Measurements from ENCODE around the gene HACD2.
A peak's percentile ranks its signal among the peaks of the same experiment; 100 is the strongest.
"Not testable (repeated sequence)": the region's sequence is repeated elsewhere in the genome, so short reads cannot be mapped to it uniquely, and the experiment has no call there.

Gene HACD2

DNA sequence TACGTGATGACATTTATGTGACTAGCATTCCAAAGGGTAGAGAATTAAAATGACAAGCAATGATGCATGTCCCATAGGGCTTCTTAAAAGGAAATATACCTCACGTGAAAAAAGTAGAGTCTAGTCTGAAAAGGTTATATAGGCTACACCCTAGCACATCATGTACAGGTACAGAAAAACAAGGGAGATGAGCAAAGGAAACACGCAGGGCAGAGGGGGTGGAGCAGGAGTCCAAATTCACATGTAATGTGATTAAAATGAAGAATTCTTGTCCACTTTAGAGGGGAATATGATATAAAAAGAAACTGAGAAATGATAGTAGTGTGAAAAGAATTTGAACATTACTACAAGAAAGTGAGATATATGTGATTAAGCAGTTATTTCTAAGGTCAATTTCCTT, 59.4 kb downstream of the HACD2 start:
- no peak for DNase-seq (ENCODE audit: low read depth)

DNA sequence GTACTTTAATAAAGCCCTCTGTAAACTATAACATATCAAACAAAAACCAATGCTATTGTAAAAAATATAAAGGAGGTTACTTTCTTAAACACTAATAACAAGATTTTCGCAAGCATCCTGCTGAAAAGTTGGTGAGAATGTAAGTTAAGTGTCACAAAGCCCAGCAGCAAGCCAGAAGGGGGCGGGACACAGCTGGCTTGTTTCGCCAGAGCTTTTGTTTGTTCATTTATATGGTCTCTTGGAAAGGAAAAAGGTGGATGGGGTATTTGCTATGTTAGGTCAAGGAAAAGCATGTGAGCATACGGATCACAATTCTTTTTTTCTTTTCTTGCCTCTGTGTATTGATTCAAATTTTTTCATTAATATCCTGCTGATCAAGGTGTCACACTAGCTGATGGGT, 59.9 kb downstream of the HACD2 start:
- DNase-seq (ENCODE audit: low read depth) = no peak

DNA sequence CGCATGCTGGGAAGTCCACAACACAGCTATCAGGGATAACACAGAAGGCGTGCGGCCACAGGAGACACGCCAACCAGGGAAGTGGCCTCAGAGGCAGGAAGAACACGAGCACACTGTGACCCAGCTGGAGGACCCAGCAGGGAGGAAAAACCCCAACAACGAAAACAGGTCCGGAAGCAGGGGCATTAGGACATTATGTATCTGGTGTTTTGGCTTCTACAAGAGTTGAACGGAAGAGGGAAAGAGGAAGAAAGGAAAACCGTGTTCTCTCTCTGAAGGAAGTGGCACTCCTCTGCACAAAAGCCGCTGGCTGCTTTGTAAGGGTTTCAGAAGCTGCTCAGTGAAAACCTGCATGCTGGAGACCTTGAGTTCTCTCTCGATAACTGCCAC, 61.8 kb downstream of the HACD2 start:
- no peak for DNase-seq (ENCODE audit: low read depth)

DNA sequence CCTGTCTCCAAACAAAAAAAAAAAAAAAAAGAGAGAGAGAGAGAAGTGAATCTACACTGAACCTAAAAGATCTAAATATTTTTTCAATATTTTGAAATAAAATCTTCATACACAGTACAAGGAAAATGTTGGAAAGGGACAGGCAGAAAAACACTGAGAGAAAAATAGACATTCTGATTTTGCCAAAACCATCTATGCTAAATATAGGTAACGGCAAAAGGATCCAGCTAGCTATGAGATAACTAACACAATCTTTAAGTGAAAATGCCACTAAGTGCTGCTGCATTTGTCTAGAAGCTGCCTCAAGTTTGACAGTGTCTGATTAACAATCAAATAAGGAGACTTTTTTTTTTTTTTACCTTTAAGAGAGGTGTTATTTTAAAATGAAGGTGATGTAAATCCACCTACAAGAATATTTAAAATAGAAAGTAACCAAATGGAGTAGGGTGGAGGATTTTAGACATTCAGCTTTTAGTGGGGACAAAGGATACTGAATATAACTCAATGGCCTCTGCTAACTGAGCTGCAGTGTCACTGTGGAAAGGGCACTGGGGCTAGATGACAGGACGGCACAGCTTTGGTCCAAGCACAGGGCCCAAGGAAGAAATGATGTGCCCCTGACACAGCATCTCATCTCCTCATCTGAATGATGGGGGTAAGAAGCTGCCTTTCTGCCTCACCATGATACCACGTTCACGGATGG, 62.4 kb downstream of the HACD2 start:
- no peak for DNase-seq (ENCODE audit: low read depth)

DNA sequence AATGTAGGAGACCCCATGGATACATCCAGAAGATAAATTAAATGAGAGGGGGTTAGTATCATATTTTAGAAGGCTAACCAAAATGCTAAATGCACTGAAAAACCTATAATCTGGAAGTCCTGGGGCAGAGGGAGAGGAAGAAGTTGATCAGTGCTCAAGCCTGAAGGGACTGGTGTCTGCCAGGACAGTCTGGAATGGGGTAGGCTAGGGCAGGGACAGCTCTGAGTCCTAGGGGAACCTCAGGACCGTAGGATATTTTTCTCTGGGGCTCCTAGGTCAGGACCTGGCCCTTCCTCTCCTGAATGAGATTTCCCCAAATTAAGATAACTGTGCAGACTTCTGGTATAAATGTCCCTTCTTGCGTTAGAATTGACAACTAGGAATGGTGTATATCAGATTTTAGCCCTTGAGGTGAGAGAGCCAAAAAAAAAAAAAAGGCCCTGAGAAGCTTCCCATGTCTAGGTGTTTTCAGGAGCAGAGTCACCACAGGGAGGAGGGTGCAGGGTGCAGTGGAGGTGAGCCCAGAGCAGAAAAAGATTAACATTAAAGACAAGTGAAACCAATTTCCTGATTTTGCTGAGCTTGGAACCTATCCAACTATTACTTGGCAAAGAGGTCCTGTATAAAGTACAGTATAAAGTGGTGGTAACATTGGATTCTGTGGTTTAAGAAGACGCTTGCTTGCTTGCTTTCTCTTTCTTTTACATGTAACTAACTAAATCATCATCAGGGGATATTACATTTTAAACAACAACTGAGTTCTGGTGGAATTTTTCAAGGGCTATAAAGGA, 63.5 kb downstream of the HACD2 start:
- DNase-seq (ENCODE audit: low read depth) = no peak

DNA sequence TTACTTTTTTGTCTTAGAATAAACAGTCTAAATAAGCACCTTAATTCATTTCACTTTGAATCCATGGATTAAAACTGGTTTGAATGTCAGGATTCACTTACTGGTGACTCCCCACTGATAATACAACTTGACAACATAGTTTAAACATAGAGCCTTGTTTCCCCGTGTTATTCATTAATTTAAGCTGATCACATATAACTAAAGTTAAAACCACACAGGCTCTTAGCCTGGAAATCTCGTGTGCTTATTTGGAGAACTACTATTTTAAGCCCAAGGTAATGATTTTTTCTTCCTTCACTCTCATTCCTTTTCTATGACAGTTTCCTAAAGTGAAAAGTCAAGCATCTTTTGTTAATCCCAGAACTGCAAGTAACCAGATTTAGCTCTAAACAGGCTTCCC, 64.2 kb downstream of the HACD2 start:
- no peak for DNase-seq (ENCODE audit: low read depth)

DNA sequence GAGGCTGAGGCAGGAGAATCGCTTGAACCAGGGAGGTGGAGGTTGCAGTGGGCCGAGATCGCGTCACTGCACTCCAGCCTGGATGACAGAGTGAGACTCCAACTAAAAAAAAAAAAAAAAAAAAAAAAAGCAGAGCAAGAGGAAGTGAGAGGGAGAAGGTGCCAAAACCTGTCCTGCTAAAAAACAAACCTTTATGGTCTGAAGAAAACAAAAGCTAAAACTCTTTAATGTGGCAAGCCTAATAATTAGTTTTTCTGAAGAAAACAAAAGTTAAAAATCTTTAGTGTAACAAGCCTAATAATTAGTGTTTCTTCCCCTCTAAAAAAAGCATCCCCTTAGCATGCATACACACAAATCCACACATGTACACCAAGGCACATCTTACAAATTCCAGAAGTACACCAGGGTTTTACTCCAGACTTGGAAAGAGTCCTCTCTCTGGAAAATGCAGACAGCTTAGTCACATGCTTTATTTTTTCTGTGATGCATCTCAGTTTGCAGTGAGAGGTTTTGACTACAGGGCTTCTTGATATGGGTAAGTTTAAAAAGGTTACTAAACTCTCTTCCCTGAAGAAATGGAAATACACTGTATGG, 65.9 kb downstream of the HACD2 start:
- DNase-seq (ENCODE audit: low read depth) = no peak

DNA sequence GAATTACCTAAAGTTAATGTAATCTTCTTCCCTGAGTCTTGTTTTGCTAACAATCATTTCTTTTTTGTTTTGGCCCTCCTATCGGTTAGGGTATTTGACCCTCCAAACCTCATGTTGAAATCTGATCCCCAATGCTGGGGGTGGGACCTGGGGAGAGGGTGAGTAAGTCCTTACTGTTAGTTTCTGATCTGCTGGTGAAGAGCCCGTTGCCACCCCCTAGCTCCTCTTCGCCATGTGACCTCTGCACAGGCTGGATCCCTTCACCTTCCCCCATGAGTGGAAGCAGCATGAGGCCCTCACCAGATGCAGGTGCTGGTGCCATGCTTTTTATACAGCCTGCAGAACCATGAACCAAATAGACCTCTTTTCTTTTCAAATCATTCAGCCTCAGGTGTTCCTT, 73.1 kb downstream of the HACD2 start:
- no peak for DNase-seq (ENCODE audit: low read depth)

DNA sequence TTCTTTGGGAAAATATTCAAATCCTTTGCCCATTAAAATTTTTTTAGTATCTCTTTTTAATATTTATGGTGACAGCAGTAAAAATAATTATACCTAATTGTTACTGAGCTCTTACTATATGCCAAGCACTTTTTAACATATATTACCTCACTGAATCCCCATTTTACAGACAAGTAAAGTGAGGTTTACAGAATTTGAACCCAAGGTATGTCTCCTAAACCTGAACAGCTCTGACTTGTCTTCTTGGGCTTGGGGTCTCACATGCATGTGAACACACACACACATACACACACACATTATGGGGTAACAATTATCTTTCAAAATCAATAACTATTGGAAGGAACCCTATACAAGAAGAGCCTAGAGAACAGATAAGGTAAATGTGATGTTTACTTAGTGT, 73.8 kb downstream of the HACD2 start:
- no peak for DNase-seq (ENCODE audit: low read depth)

DNA sequence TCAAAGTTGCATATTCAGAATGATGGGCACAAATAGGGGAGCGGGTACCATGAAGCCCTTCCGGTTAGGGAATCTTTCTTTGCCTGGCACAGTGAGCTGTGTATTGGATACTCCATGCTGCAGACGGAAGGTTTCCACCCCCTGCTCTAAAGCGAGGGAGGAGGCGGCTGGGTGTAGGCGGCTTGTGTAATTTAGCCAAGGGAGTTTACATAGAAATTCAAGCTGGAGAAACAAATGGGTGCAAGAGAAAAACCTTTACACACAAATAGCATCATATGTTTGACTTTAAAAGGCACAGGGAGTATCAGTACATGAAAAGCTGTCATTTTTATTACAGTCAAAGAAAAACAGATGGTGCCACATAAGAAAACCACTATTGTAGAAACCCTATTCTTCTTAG, 76.7 kb downstream of the HACD2 start:
- no peak for DNase-seq (ENCODE audit: low read depth)

DNA sequence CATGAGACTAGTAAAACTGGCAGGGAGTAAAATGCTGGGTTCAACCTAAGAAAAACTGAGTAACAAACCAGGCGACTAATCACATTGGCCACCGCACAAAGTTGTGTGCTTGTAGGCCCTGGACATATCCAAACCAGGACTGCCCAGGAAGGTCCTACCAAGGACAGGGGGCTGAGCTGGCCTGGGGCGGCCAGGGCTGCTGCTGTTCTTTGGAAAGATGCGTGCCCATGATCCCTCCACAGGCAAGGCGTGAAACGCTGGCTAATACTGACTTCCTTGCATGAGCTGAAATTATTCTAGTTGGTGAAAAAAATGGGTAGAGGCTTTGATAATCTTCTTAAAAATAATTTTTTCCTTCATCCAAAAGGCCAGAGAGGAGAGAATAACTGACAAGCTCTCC, 79.0 kb downstream of the HACD2 start:
- no peak for DNase-seq (ENCODE audit: low read depth)

DNA sequence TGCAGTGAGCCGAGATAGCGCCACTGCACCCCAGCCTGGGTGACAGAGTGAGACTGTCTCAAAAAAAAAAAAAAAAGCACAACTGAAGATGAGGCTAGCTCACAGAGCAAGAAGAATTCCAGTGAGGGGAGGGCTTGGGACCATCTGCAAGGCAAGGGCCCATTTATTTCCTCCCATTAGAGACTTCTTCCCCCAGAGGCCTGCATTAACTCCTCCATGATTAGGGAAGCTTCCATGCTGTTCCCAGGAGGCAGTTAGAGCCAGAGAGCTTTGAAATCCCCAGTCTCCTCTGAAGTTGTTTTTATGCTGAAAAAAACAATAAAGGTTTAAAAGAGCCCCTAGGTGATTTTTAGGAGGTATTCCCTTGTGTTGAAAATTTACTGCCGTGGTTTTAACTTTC, 81.7 kb downstream of the HACD2 start:
- no peak for DNase-seq (ENCODE audit: low read depth)

DNA sequence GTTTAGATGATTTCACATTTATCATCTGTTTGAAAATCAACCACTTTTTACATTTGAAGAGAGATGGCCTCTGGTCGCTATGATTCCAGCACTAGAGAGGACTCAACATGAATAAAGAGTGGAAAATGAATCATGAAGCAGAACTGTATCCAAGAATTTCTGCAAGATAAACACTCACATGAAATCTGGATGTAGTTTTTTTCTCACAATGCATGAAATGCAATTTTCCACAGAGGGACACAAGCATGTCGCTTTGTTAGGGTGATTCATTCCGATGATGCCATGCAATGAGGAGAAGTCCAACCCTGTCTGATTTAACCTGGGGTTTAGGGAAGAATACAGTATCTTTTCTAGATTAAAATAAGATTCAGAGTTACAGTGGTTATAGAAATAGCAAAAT, 85.5 kb downstream of the HACD2 start:
- no peak for DNase-seq (ENCODE audit: low read depth)

DNA sequence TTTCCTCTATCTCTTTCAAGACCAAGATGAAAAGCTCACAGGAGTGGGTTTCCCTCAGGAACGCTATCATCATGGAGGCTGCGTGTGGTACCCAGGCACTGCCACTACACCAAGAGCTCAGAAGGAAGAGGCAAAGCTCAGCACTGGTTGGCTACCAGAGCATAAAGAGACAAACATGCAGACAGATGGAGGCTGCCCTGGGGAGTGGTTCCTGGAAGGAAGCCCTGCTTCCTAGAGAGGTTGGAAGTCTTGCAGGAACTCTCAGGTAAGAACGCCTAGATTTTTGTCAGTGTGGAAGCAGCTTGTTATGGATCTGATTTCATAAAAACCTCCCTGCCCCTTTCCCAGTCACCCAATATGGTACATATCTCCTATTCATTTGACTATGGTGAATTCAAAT, 86.1 kb downstream of the HACD2 start:
- no peak for DNase-seq (ENCODE audit: low read depth)

DNA sequence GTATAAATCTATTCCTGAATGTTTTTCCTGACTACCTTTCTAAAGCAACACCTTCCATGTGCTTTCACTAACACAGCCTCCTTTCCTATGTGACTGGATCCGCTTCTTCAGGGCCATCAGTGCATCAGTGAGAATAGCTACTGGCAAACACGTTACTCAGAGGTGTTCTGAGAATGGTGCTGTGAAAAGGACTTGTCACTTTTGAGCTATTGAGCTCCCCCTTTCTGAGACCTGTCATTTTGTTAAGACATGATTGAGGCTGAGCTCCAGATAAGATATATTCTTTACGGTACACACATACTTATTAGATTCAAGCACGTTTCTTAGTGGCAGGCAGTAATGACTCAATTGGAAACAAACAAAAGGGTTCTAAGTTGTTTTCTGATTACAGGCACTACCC, 90.9 kb downstream of the HACD2 start:
- DNase-seq (ENCODE audit: low read depth) = no peak

DNA sequence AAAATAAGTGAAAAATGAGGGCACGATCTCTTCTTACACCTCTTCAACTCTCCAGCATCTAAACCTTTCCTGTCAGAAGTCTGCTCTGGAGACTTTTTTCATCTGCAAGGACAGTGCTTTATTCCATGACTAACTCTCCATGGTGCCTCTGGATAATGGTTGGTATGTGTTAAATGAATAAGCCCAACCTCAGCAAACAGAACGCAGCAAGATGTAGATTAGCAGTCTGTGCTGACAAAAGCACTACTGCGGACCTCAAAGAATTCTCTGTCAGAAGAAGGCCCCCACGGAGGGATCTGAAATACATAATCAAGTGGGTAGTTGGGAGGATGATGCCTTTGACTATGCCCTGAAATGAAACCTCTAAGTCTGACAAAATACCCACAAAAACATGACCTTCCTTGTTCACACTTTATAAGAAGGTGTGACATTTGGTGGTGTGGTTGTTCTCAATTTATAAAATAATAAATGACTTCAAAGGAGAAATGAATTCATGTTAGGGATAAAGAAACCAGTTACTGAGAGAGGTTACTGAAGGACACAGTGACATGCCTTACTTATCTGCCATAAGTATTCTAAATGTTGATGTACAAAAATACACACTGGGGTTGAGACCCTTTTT, 92.8 kb downstream of the HACD2 start:
- no peak for DNase-seq (ENCODE audit: low read depth)

DNA sequence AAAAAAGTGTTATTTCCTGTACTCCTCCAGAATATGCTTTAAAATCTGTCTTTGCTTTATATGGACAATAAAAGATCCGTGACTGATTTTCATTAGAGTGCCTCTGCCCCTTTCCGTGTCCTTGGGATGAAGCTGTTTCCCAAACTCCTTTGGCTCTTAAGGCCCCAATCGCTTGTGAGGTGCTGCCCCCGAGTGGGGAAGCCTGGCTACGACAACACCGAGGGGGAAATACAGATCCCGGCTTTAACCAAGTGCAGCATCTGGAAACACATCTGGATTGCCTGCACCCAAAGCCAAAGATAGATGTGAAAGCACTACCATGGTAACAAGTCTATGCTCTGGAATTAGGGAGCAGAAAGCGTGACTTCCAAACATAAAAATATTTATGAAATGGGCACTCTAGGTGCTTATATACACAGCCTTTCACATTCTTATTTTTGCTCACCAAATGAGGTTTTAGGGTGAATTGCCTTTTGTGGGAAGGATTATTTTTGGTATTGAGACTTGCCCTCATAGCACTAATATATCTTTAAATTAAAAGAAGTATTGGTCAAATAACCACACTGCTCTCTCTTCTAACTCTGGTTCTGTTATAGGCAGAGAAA, 95.4 kb downstream of the HACD2 start:
- DNase-seq (ENCODE audit: low read depth) = peak; percentile 10

DNA sequence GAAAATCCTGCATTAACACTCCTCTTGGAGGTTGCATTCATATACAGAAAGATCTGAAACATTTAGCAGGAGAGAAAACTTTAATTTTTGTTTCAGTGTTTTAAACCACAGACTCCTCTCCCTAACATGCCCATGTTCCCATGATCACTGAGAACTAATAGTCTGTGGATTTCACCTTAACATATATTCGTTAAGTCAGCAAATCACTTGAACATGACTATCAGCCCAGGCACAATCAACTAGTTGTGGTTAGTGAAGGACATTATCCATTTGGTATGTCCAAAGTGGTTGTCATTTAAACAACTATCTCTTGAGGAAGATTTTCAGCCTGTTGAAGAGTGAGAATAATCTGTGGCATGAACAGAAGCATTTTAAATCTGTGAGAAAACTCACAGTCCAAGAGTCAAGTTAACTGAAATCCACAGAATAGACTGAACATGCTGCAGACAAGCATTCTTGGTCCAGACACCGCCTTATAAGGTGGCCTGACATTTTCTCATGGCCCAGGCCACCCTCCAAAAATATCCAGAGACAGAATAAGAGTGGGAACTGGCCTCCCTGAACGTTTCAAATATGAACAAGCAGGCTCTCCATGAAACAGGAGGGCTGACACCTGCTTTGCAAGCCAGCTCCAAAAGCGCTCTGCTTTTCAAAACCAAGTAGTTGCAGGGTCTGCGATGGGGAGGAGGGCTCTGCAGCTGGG, 96.1 kb downstream of the HACD2 start:
- DNase-seq (ENCODE audit: low read depth) = no peak

DNA sequence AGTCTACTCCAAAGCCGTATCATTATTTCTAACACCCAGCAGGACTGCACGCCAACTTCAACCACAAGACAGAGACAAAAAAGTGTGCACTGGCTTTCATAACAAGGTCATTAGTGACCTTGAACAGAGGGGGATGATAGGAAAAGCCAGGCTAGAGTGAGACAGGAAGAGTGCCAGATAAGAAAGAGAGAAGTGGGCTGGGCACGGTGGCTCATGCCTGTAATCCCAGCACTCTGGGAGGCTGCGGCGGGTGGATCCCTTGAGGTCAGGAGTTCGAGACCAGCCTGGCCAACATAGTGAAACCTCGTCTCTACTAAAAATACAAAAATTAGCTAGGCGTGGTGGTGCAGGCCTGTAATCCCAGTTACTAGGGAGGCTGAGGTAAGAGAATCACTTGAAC, 97.8 kb downstream of the HACD2 start:
- not testable (repeated sequence) for DNase-seq (ENCODE audit: low read depth)

DNA sequence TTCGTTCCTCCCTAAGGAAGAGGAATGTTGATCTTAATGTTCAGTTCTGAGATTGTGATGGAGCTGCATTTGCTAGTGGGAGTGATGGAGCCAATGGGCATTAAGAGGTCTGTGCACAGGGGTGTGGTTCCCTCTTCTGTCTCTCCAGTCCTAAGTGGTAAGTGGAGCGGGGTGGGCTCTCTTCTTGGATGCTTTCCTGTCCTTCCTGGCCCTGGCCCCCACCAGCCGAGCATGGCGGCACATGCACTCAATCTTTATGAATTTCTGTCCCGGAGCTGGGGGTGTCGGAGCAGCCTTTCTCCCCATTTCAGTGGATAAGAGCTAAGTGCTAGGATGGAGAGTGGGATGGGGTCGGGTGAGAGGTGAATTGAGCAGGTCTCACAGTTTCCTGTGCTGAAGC, 98.4 kb downstream of the HACD2 start:
- DNase-seq (ENCODE audit: low read depth) = no peak

DNA sequence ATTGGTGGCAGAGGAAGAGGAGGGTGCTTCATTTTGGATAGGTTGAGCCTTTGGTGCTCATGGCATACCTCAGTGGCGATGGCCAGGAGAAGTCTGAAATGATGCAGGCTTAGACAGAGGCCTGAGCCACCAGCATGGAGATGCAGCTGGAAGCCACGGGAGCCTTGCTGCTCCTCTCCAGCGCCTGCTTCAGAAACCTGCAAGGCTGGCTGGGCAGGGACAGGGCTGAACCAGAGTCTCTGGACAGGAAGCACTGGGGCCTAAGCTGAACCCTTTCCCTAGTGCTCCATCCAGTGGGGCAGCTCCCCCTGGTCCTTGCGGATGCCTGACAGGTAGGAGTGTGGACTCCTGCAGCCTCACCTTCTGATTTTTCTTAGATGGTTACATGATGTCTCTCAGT, 99.3 kb downstream of the HACD2 start:
- DNase-seq (ENCODE audit: low read depth) = no peak

DNA sequence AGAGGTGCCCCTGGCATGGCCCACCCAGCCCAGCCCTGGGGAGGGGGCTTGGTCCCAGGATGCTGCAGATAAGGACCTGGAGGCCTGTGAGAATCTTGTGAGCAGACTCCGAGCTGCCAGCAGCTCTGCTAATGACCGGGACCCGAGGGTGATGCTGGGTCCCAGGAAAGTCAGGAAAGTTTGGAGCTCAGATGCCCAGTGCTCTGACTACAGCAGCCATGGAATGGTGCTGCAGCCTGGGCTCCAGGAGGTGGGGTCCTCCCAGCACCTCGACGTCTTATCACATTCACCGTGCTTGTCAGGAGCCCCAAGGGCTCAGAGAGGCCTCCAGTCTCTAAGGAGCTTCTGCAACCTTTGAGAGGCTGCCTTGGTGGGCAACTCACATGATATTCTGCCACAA, 101.7 kb downstream of the HACD2 start:
- no peak for DNase-seq (ENCODE audit: low read depth)

Data from activated gamma-delta T cell treated with anti-CD3 and anti-CD28 coated beads, Interleukin-2, amount 50 U/mL, for 16 hours (primary cell).